SH-SY5Y (cell line): Measurements from ENCODE around the gene CTNNA1.

Source experiments
- GATA2 ChIP-seq: IDR thresholded peaks from 2 replicates; pipeline ENCODE4 v1.6.1; 2011; ENCODE audit warnings: mild to moderate bottlenecking, low read depth, low read length
- GATA3 ChIP-seq: IDR thresholded peaks from 2 replicates; pipeline ENCODE4 v1.6.1; 2011; ENCODE audit warnings: low read depth, mild to moderate bottlenecking, low read length, moderate library complexity

DNA sequence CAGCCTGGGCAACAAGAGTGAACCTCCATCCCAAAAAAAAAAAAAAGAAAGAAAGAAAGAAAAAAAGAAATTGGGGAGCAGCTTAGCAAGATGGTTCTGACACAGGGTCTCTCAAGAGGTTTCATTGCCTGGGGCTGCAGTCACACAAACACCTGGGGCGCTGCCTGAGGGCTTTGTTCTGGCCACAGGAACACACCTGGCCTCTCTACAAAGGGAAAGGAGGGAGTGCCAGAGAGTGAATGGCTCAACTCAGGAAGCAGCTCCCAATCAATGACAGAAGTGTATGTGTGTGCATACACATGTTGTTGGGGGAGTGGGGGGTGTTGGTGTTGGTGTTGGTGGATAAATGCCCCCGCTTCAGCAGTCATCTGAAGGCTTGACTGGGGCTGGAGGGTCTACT, 32.4 kb upstream of the CTNNA1 start:
- TF ChIP-seq GATA2 (no peak), GATA3 (no peak)
